ENCODE results near the gene TLL1. TPM values are rescaled to one million over a fixed set of nuclear protein-coding genes. Genes with fewer than 3 reads are reported as not detected.

TLL1 gene
- total and polyA plus RNA-seq, 7 experiments from 2014 or later, result not detected

GRCh38 chr4:165965503-165965902 is 92.5 kb downstream of the TLL1 start:
- Histone ChIP-seq H3K36me3 (ENCODE audit: control insufficient read depth in 2 of 3, insufficient read depth in 3 of 3, low read length in 3 of 3) (no peaks in the 10 kb centered on the region), H3K4me1 (ENCODE audit: control insufficient read depth in 2 of 2, insufficient read depth in 2 of 2, low read length in 2 of 2) (no peaks in the 10 kb centered on the region), H3K9me3 (ENCODE audit: control insufficient read depth in 2 of 3, low read length in 3 of 3) (peaks cover 0 to 3% (median 0%) of the 10 kb centered on the region in 3 experiments), H3K27me3 (ENCODE audit: control insufficient read depth in 2 of 2, insufficient read depth in 2 of 2, low read length in 2 of 2) (no peaks in the 10 kb centered on the region), H3K4me3 (ENCODE audit: low read length) (no peak overlapping the region), H3K27ac (ENCODE audit: low read depth, low read length) (no peak overlapping the region)
- H3K9me3 Mint-ChIP-seq, result peaks cover 0 to 22% (median 5%) of the 10 kb centered on the region in 11 donors
- H3K36me3 Mint-ChIP-seq, result no peaks in the 10 kb centered on the region
- H3K27me3 Mint-ChIP-seq, result no peaks in the 10 kb centered on the region
- DNase-seq, result no peak
- intact Hi-C loops (cut with micrococcal nuclease), result no loop called here
- H3K4me3 Mint-ChIP-seq, result no peak overlapping the region
- H3K27ac Mint-ChIP-seq, result no peak overlapping the region
- POLR2A ChIA-PET, result no interaction called here
- no peaks in the 10 kb centered on the region for H3K4me1 Mint-ChIP-seq
- no peak for ATAC-seq
- CTCF ChIA-PET, result no interaction called here

GRCh38 chr4:165966833-165967232 is 93.8 kb downstream of the TLL1 start:
- ChIA-PET CTCF (no interaction called here), POLR2A (no interaction called here)
- no peaks in the 10 kb centered on the region for H3K27me3 Mint-ChIP-seq

GRCh38 chr4:165967486-165967885 is 94.4 kb downstream of the TLL1 start:
- H3K4me1 Mint-ChIP-seq, result no peaks in the 10 kb centered on the region
- H3K36me3 ChIP-seq (ENCODE audit: control insufficient read depth in 2 of 3, insufficient read depth in 3 of 3, low read length in 3 of 3), result no peaks in the 10 kb centered on the region
- H3K4me1 ChIP-seq (ENCODE audit: control insufficient read depth in 2 of 2, insufficient read depth in 2 of 2, low read length in 2 of 2), result no peaks in the 10 kb centered on the region
- POLR2A ChIA-PET, result no interaction called here
- no peaks in the 10 kb centered on the region for H3K27me3 Mint-ChIP-seq
- H3K9me3 ChIP-seq (ENCODE audit: control insufficient read depth in 2 of 3, low read length in 3 of 3), result peaks cover 0 to 3% (median 0%) of the 10 kb centered on the region in 3 experiments
- H3K27me3 ChIP-seq (ENCODE audit: control insufficient read depth in 2 of 2, insufficient read depth in 2 of 2, low read length in 2 of 2), result no peaks in the 10 kb centered on the region
- H3K27ac Mint-ChIP-seq, result no peak overlapping the region
- no peak overlapping the region for H3K4me3 Mint-ChIP-seq
- CTCF ChIA-PET, result no interaction called here
- H3K27ac ChIP-seq (ENCODE audit: low read depth, low read length), result no peak overlapping the region
- ATAC-seq (no peak), DNase-seq (no peak)
- intact Hi-C loops (cut with micrococcal nuclease), result no loop called here
- H3K9me3 Mint-ChIP-seq, result peaks cover 0 to 19% (median 5%) of the 10 kb centered on the region in 11 donors
- H3K4me3 ChIP-seq (ENCODE audit: low read length), result no peak overlapping the region
- no peaks in the 10 kb centered on the region for H3K36me3 Mint-ChIP-seq

More at GRCh38 chr4:165966833-165967232, 93.8 kb downstream of the TLL1 start:
- H3K4me1 ChIP-seq (ENCODE audit: control insufficient read depth in 2 of 2, insufficient read depth in 2 of 2, low read length in 2 of 2), result no peaks in the 10 kb centered on the region
- Mint-ChIP-seq H3K4me1 (no peaks in the 10 kb centered on the region), H3K36me3 (no peaks in the 10 kb centered on the region), H3K4me3 (no peak overlapping the region), H3K9me3 (peaks cover 0 to 19% (median 5%) of the 10 kb centered on the region in 11 donors), H3K27ac (no peak overlapping the region)
- ATAC-seq, result no peak
- H3K27ac ChIP-seq (ENCODE audit: low read depth, low read length), result no peak overlapping the region
- no peaks in the 10 kb centered on the region for H3K27me3 ChIP-seq (ENCODE audit: control insufficient read depth in 2 of 2, insufficient read depth in 2 of 2, low read length in 2 of 2)
- no peak for DNase-seq
- H3K36me3 ChIP-seq (ENCODE audit: control insufficient read depth in 2 of 3, insufficient read depth in 3 of 3, low read length in 3 of 3), result no peaks in the 10 kb centered on the region
- no peak overlapping the region for H3K4me3 ChIP-seq (ENCODE audit: low read length)
- intact Hi-C loops (cut with micrococcal nuclease), result no loop called here
- peaks cover 0 to 3% (median 0%) of the 10 kb centered on the region in 3 experiments for H3K9me3 ChIP-seq (ENCODE audit: control insufficient read depth in 2 of 3, low read length in 3 of 3)

GRCh38 chr4:165970703-165971420 is 97.8 kb downstream of the TLL1 start:
- no peaks in the 10 kb centered on the region for H3K27me3 Mint-ChIP-seq
- DNase-seq (no peak), ATAC-seq (no peak)
- H3K4me3 Mint-ChIP-seq, result no peak overlapping the region
- H3K4me1 Mint-ChIP-seq, result no peaks in the 10 kb centered on the region
- H3K9me3 Mint-ChIP-seq, result peaks cover 0 to 18% (median 3%) of the 10 kb centered on the region in 11 donors
- intact Hi-C loops (cut with micrococcal nuclease), result no loop called here
- Histone ChIP-seq H3K36me3 (ENCODE audit: control insufficient read depth in 2 of 3, insufficient read depth in 3 of 3, low read length in 3 of 3) (no peaks in the 10 kb centered on the region), H3K27ac (ENCODE audit: low read depth, low read length) (no peak overlapping the region), H3K9me3 (ENCODE audit: control insufficient read depth in 2 of 3, low read length in 3 of 3) (peaks cover 0 to 3% (median 0%) of the 10 kb centered on the region in 3 experiments), H3K4me1 (ENCODE audit: control insufficient read depth in 2 of 2, insufficient read depth in 2 of 2, low read length in 2 of 2) (no peaks in the 10 kb centered on the region), H3K4me3 (ENCODE audit: low read length) (no peak overlapping the region), H3K27me3 (ENCODE audit: control insufficient read depth in 2 of 2, insufficient read depth in 2 of 2, low read length in 2 of 2) (no peaks in the 10 kb centered on the region)
- H3K27ac Mint-ChIP-seq, result no peak overlapping the region
- ChIA-PET POLR2A (no interaction called here), CTCF (no interaction called here)
- H3K36me3 Mint-ChIP-seq, result no peaks in the 10 kb centered on the region

- no peaks in the 10 kb centered on the region for H3K36me3 ChIP-seq (ENCODE audit: control insufficient read depth in 2 of 3, insufficient read depth in 3 of 3, low read length in 3 of 3)
- H3K27me3 Mint-ChIP-seq, result no peaks in the 10 kb centered on the region
- no peak overlapping the region for H3K27ac ChIP-seq (ENCODE audit: low read depth, low read length)
- no peak overlapping the region for H3K4me3 ChIP-seq (ENCODE audit: low read length)
- ATAC-seq (no peak), DNase-seq (no peak)
- H3K27me3 ChIP-seq (ENCODE audit: control insufficient read depth in 2 of 2, insufficient read depth in 2 of 2, low read length in 2 of 2), result no peaks in the 10 kb centered on the region
- no peak overlapping the region for H3K4me3 Mint-ChIP-seq
- ChIA-PET CTCF (no interaction called here), POLR2A (no interaction called here)
- H3K9me3 Mint-ChIP-seq, result peaks cover 0 to 14% (median 3%) of the 10 kb centered on the region in 11 donors
- intact Hi-C loops (cut with micrococcal nuclease), result no loop called here
- H3K4me1 Mint-ChIP-seq, result peaks cover 0 to under 1% (median 0%) of the 10 kb centered on the region in 7 donors
- no peaks in the 10 kb centered on the region for H3K4me1 ChIP-seq (ENCODE audit: control insufficient read depth in 2 of 2, insufficient read depth in 2 of 2, low read length in 2 of 2)
- no peaks in the 10 kb centered on the region for H3K36me3 Mint-ChIP-seq
- H3K9me3 ChIP-seq (ENCODE audit: control insufficient read depth in 2 of 3, low read length in 3 of 3), result peaks cover 0 to 3% (median 0%) of the 10 kb centered on the region in 3 experiments
- no peak overlapping the region for H3K27ac Mint-ChIP-seq
These were observed 98.4 kb downstream of the TLL1 start for GRCh38 chr4:165971446-165971845.

GRCh38 chr4:165971933-165972332 is 98.9 kb downstream of the TLL1 start:
- Mint-ChIP-seq H3K27ac (peak overlapping the region in 1 of 9 donors; percentile 22), H3K4me1 (peaks cover 0 to 1% (median 0%) of the 10 kb centered on the region in 7 donors)

GRCh38 chr4:165972747-165973146 is 99.7 kb downstream of the TLL1 start:
- Mint-ChIP-seq H3K4me1 (peaks cover 0 to 1% (median 0%) of the 10 kb centered on the region in 7 donors), H3K27ac (no peak overlapping the region), H3K9me3 (peaks cover 0 to 11% (median 3%) of the 10 kb centered on the region in 11 donors), H3K27me3 (no peaks in the 10 kb centered on the region), H3K36me3 (no peaks in the 10 kb centered on the region), H3K4me3 (no peak overlapping the region)
- ATAC-seq (no peak), DNase-seq (no peak)
- no peaks in the 10 kb centered on the region for H3K36me3 ChIP-seq (ENCODE audit: control insufficient read depth in 2 of 3, insufficient read depth in 3 of 3, low read length in 3 of 3)
- no peak overlapping the region for H3K27ac ChIP-seq (ENCODE audit: low read depth, low read length)
- no peak overlapping the region for H3K4me3 ChIP-seq (ENCODE audit: low read length)
- no peaks in the 10 kb centered on the region for H3K27me3 ChIP-seq (ENCODE audit: control insufficient read depth in 2 of 2, insufficient read depth in 2 of 2, low read length in 2 of 2)
- POLR2A ChIA-PET, result no interaction called here
- CTCF ChIA-PET, result no interaction called here
- intact Hi-C loops (cut with micrococcal nuclease), result no loop called here
- H3K4me1 ChIP-seq (ENCODE audit: control insufficient read depth in 2 of 2, insufficient read depth in 2 of 2, low read length in 2 of 2), result no peaks in the 10 kb centered on the region
- no peaks in the 10 kb centered on the region for H3K9me3 ChIP-seq (ENCODE audit: control insufficient read depth in 2 of 3, low read length in 3 of 3)

More at GRCh38 chr4:165971933-165972332, 98.9 kb downstream of the TLL1 start:
- intact Hi-C loops (cut with micrococcal nuclease), result no loop called here
- H3K27me3 ChIP-seq (ENCODE audit: control insufficient read depth in 2 of 2, insufficient read depth in 2 of 2, low read length in 2 of 2), result no peaks in the 10 kb centered on the region
- H3K4me3 ChIP-seq (ENCODE audit: low read length), result no peak overlapping the region
- ATAC-seq, result no peak
- no peaks in the 10 kb centered on the region for H3K27me3 Mint-ChIP-seq
- ChIA-PET POLR2A (no interaction called here), CTCF (no interaction called here)
- no peaks in the 10 kb centered on the region for H3K4me1 ChIP-seq (ENCODE audit: control insufficient read depth in 2 of 2, insufficient read depth in 2 of 2, low read length in 2 of 2)
- peaks cover 0 to 12% (median 3%) of the 10 kb centered on the region in 11 donors for H3K9me3 Mint-ChIP-seq
- H3K36me3 Mint-ChIP-seq, result no peaks in the 10 kb centered on the region
- H3K27ac ChIP-seq (ENCODE audit: low read depth, low read length), result no peak overlapping the region
- H3K9me3 ChIP-seq (ENCODE audit: control insufficient read depth in 2 of 3, low read length in 3 of 3), result peaks cover 0 to 3% (median 0%) of the 10 kb centered on the region in 3 experiments
- DNase-seq, result no peak
- no peak overlapping the region for H3K4me3 Mint-ChIP-seq
- H3K36me3 ChIP-seq (ENCODE audit: control insufficient read depth in 2 of 3, insufficient read depth in 3 of 3, low read length in 3 of 3), result no peaks in the 10 kb centered on the region

Measured in naive thymus-derived CD4-positive, alpha-beta T cell (primary cell).